ENCODE measurements around the gene CELSR1. TPM values are rescaled to one million over a fixed set of nuclear protein-coding genes. Genes with fewer than 3 reads are reported as not detected.

Gene CELSR1
- total RNA-seq, 1 donor from 2014 or later: 27.6 TPM

DNA sequence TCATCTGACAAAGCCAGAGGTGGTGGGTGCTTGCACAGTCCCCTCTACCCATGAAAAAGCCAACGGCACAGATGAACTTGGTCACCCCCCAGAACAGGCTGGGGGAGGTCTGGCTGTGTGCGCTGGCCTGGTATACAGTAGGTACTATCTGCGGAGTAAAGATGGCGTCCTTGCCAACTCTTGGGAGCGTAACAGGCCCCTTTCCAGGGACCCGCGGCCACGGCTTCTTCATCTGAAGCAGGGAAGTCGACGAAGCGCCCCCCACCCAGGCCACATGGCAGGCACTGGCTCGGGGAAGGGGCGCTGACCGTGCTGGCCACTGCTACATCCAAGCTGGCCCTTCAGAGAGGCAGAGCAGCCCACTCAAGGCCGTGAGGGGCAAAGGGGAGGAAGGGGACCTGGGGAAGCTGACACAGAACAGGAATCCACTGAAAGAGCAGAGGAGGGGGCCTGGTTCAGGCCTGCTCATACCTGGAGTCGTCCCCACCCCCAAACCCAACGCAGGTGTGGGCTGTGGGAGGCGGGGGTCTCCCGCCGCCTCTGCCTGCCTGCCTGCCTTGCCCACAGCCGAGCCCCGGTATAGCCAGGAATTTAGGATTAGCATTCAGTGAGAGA lies 75.7 kb downstream of the CELSR1 start:
- FAIRE-seq: no peak
- no peak overlapping the region for H3K27ac ChIP-seq (ENCODE audit: low read depth, low read length)
- Mint-ChIP-seq H3K4me1 (ENCODE audit: low read depth, unreplicated experiment) (peaks cover 16% of the 10 kb centered on the region), H3K27me3 (ENCODE audit: low read depth, unreplicated experiment) (no peaks in the 10 kb centered on the region), H3K27ac (ENCODE audit: unreplicated experiment) (no peak overlapping the region), H3K36me3 (ENCODE audit: low read depth, unreplicated experiment) (peaks cover 34% of the 10 kb centered on the region), H3K4me3 (ENCODE audit: unreplicated experiment) (no peak overlapping the region), H3K9me3 (ENCODE audit: unreplicated experiment) (peaks cover 5% of the 10 kb centered on the region)
- H3K4me2 ChIP-seq (ENCODE audit: low read length): no peak overlapping the region
- H3K27me3 ChIP-seq (ENCODE audit: insufficient read depth, low read length): peaks cover 3% of the 10 kb centered on the region
- H3K4me3 ChIP-seq (ENCODE audit: insufficient read depth, low read depth, low read length): no peak overlapping the region
- TF ChIP-seq, protein P1, sequence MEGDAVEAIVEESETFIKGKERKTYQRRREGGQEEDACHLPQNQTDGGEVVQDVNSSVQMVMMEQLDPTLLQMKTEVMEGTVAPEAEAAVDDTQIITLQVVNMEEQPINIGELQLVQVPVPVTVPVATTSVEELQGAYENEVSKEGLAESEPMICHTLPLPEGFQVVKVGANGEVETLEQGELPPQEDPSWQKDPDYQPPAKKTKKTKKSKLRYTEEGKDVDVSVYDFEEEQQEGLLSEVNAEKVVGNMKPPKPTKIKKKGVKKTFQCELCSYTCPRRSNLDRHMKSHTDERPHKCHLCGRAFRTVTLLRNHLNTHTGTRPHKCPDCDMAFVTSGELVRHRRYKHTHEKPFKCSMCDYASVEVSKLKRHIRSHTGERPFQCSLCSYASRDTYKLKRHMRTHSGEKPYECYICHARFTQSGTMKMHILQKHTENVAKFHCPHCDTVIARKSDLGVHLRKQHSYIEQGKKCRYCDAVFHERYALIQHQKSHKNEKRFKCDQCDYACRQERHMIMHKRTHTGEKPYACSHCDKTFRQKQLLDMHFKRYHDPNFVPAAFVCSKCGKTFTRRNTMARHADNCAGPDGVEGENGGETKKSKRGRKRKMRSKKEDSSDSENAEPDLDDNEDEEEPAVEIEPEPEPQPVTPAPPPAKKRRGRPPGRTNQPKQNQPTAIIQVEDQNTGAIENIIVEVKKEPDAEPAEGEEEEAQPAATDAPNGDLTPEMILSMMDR (IDR thresholded peaks at IDR 0.05; ENCODE audit: insufficient read depth, low read depth, low read length): no peak
- TF ChIP-seq EZH2 (IDR thresholded peaks at IDR 0.05; ENCODE audit: insufficient read depth, low read length): no peak
- H3K79me2 ChIP-seq (ENCODE audit: insufficient read depth, low read length): no peaks in the 10 kb centered on the region
- H4K20me1 ChIP-seq (ENCODE audit: insufficient read depth, low read length): peaks cover 10% of the 10 kb centered on the region
- no peak overlapping the region for H3K9ac ChIP-seq (ENCODE audit: low read length)
- H3K36me3 ChIP-seq (ENCODE audit: insufficient read depth, low read length): no peaks in the 10 kb centered on the region
- DNase-seq (ENCODE audit: low read depth): no peak
- no peak overlapping the region for H2AFZ ChIP-seq (ENCODE audit: low read depth, low read length)
- H3K9me3 ChIP-seq (ENCODE audit: insufficient read depth, low read depth, low read length): no peaks in the 10 kb centered on the region
- H3K4me1 ChIP-seq (ENCODE audit: insufficient read depth, low read length): peaks cover 20% of the 10 kb centered on the region

DNA sequence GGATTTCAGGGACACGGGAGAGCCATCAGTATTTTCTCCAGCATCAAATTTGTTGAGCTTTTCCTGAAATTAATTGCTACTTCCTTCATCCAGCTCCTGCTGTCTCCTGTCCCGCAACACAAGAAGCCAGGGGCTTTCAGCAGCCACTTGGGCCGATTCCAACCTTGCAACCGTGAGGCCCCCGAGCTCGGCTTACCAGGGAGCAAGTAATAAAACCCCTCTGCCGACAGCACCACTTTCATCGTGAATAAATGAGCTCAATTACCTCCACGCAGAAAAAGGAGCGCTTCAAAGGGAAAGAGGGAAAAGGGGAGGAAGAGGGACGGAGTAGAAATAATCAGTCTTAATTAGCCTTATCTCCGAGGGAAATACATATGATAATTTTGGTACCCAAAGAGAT lies 76.6 kb downstream of the CELSR1 start:
- Histone ChIP-seq H3K27me3 (ENCODE audit: insufficient read depth, low read length) (peaks cover 3% of the 10 kb centered on the region), H3K9me3 (ENCODE audit: insufficient read depth, low read depth, low read length) (no peaks in the 10 kb centered on the region), H3K4me1 (ENCODE audit: insufficient read depth, low read length) (peaks cover 20% of the 10 kb centered on the region), H3K9ac (ENCODE audit: low read length) (no peak overlapping the region), H3K4me2 (ENCODE audit: low read length) (no peak overlapping the region), H2AFZ (ENCODE audit: low read depth, low read length) (no peak overlapping the region), H4K20me1 (ENCODE audit: insufficient read depth, low read length) (peaks cover 10% of the 10 kb centered on the region), H3K79me2 (ENCODE audit: insufficient read depth, low read length) (no peaks in the 10 kb centered on the region), H3K36me3 (ENCODE audit: insufficient read depth, low read length) (no peaks in the 10 kb centered on the region), H3K27ac (ENCODE audit: low read depth, low read length) (no peak overlapping the region), H3K4me3 (ENCODE audit: insufficient read depth, low read depth, low read length) (no peak overlapping the region)
- Mint-ChIP-seq H3K4me3 (ENCODE audit: unreplicated experiment) (no peak overlapping the region), H3K27ac (ENCODE audit: unreplicated experiment) (no peak overlapping the region), H3K9me3 (ENCODE audit: unreplicated experiment) (peaks cover 4% of the 10 kb centered on the region), H3K4me1 (ENCODE audit: low read depth, unreplicated experiment) (peaks cover 20% of the 10 kb centered on the region), H3K36me3 (ENCODE audit: low read depth, unreplicated experiment) (peaks cover 32% of the 10 kb centered on the region), H3K27me3 (ENCODE audit: low read depth, unreplicated experiment) (no peaks in the 10 kb centered on the region)
- TF ChIP-seq, protein P1 (IDR thresholded peaks at IDR 0.05; ENCODE audit: insufficient read depth, low read depth, low read length): no peak
- TF ChIP-seq EZH2 (IDR thresholded peaks at IDR 0.05; ENCODE audit: insufficient read depth, low read length): no peak
- FAIRE-seq: no peak
- no peak for DNase-seq (ENCODE audit: low read depth)

DNA sequence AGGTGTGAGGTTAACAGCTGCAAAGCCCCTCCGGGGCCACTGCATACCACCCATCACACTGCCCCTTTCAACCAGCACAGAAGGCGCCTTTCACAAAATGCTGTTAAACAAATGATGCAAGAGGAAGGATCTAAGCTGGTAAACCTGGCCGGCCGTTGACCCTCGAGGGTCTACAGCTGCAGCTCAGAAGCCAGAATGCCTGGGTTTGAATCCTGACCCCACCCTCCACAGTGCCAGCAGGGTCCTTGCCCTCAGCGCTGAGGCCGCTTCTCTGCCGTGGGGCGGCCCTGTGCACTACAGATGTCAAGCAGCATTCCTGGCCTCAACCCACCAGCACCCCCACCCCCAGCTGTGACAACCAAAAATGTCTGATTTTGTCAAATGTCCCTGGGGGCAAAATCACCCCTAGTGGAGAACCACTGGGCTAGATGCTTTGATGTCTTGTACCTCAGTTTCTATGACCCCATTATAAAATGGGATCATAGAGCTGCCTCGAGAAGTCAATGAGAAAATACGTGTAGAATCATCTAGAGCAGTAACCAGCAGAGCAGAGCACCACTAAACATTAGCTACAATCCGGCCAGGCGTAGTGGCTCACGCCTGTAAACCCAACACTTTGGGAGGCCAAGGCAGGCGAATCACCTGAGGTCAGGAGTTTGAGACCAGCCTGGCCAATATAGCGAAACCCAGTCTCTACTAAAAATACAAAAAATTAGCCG lies 77.9 kb downstream of the CELSR1 start:
- H3K36me3 ChIP-seq (ENCODE audit: insufficient read depth, low read length): no peaks in the 10 kb centered on the region
- Mint-ChIP-seq H3K4me3 (ENCODE audit: unreplicated experiment) (no peak overlapping the region), H3K36me3 (ENCODE audit: low read depth, unreplicated experiment) (peaks cover 27% of the 10 kb centered on the region), H3K27ac (ENCODE audit: unreplicated experiment) (no peak overlapping the region), H3K9me3 (ENCODE audit: unreplicated experiment) (no peaks in the 10 kb centered on the region), H3K27me3 (ENCODE audit: low read depth, unreplicated experiment) (no peaks in the 10 kb centered on the region), H3K4me1 (ENCODE audit: low read depth, unreplicated experiment) (peaks cover 23% of the 10 kb centered on the region)
- TF ChIP-seq EZH2 (IDR thresholded peaks at IDR 0.05; ENCODE audit: insufficient read depth, low read length): no peak
- TF ChIP-seq, protein P1 (IDR thresholded peaks at IDR 0.05; ENCODE audit: insufficient read depth, low read depth, low read length): no peak
- no peak overlapping the region for H2AFZ ChIP-seq (ENCODE audit: low read depth, low read length)
- peaks cover 10% of the 10 kb centered on the region for H4K20me1 ChIP-seq (ENCODE audit: insufficient read depth, low read length)
- FAIRE-seq (no peak), DNase-seq (ENCODE audit: low read depth) (no peak)
- peaks cover 3% of the 10 kb centered on the region for H3K27me3 ChIP-seq (ENCODE audit: insufficient read depth, low read length)
- H3K4me3 ChIP-seq (ENCODE audit: insufficient read depth, low read depth, low read length): no peak overlapping the region
- no peaks in the 10 kb centered on the region for H3K9me3 ChIP-seq (ENCODE audit: insufficient read depth, low read depth, low read length)
- no peaks in the 10 kb centered on the region for H3K79me2 ChIP-seq (ENCODE audit: insufficient read depth, low read length)
- peaks cover 20% of the 10 kb centered on the region for H3K4me1 ChIP-seq (ENCODE audit: insufficient read depth, low read length)
- no peak overlapping the region for H3K27ac ChIP-seq (ENCODE audit: low read depth, low read length)
- no peak overlapping the region for H3K9ac ChIP-seq (ENCODE audit: low read length)
- no peak overlapping the region for H3K4me2 ChIP-seq (ENCODE audit: low read length)
